GM18511 (cell line): Measurements from ENCODE around the gene KCNMA1.

Experiments
- ATAC-seq: cut with Tn5 transposase; IDR thresholded peaks from one replicate; pipeline ENCODE4 v1.9.1; 2021; ENCODE audit warnings: mild to moderate bottlenecking, moderate library complexity; ENCODE audit not compliant: unreplicated experiment

Gene KCNMA1

GRCh38 chr10:76902949-76903348 lies 734.7 kb downstream of the KCNMA1 start:
- no peak for ATAC-seq

- no peak for ATAC-seq
Measured at GRCh38 chr10:76901701-76902100, 735.9 kb downstream of the KCNMA1 start.

GRCh38 chr10:76899490-76899889 lies 738.1 kb downstream of the KCNMA1 start:
- no peak for ATAC-seq

- ATAC-seq = no peak
Measured at GRCh38 chr10:76892766-76893479, 744.7 kb downstream of the KCNMA1 start.

GRCh38 chr10:76887223-76888010 lies 750.2 kb downstream of the KCNMA1 start:
- no peak for ATAC-seq

- no peak for ATAC-seq
Measured at GRCh38 chr10:76885816-76886215, 751.8 kb downstream of the KCNMA1 start.

GRCh38 chr10:76884673-76885275 lies 752.8 kb downstream of the KCNMA1 start:
- no peak for ATAC-seq

- no peak for ATAC-seq
Measured at GRCh38 chr10:76883596-76883995, 754.0 kb downstream of the KCNMA1 start.

- no peak for ATAC-seq
Measured at GRCh38 chr10:76882796-76883195, 754.8 kb downstream of the KCNMA1 start.

GRCh38 chr10:76882245-76882644 lies 755.4 kb downstream of the KCNMA1 start:
- ATAC-seq = peak; percentile 74

- ATAC-seq = peak; percentile 81
Measured at GRCh38 chr10:76881477-76882220, 756.0 kb downstream of the KCNMA1 start.

GRCh38 chr10:76880931-76881330 lies 756.7 kb downstream of the KCNMA1 start:
- no peak for ATAC-seq

- no peak for ATAC-seq
Measured at GRCh38 chr10:76879116-76879913, 758.3 kb downstream of the KCNMA1 start.

- no peak for ATAC-seq
Measured at GRCh38 chr10:76878514-76878913, 759.1 kb downstream of the KCNMA1 start.

GRCh38 chr10:76874896-76875295 lies 762.7 kb downstream of the KCNMA1 start:
- ATAC-seq = no peak

- no peak for ATAC-seq
Measured at GRCh38 chr10:76874176-76874575, 763.4 kb downstream of the KCNMA1 start.

GRCh38 chr10:76871697-76872295 lies 765.8 kb downstream of the KCNMA1 start:
- ATAC-seq = no peak

- no peak for ATAC-seq
Measured at GRCh38 chr10:76869931-76870330, 767.7 kb downstream of the KCNMA1 start.

- no peak for ATAC-seq
Measured at GRCh38 chr10:76868098-76868977, 769.3 kb downstream of the KCNMA1 start.
